HG02798 (cell line): Measurements from ENCODE around the gene ABR.
A peak's percentile ranks its signal among the peaks of the same experiment; 100 is the strongest.
"Not testable (repeated sequence)": the region's sequence is repeated elsewhere in the genome, so short reads cannot be mapped to it uniquely, and the experiment has no call there.

Experiments
- ATAC-seq: cut with Tn5 transposase; IDR thresholded peaks from one replicate; pipeline ENCODE4 v1.9.1; 2021; ENCODE audit warnings: mild to moderate bottlenecking; ENCODE audit not compliant: unreplicated experiment, poor library complexity

The ABR gene

DNA sequence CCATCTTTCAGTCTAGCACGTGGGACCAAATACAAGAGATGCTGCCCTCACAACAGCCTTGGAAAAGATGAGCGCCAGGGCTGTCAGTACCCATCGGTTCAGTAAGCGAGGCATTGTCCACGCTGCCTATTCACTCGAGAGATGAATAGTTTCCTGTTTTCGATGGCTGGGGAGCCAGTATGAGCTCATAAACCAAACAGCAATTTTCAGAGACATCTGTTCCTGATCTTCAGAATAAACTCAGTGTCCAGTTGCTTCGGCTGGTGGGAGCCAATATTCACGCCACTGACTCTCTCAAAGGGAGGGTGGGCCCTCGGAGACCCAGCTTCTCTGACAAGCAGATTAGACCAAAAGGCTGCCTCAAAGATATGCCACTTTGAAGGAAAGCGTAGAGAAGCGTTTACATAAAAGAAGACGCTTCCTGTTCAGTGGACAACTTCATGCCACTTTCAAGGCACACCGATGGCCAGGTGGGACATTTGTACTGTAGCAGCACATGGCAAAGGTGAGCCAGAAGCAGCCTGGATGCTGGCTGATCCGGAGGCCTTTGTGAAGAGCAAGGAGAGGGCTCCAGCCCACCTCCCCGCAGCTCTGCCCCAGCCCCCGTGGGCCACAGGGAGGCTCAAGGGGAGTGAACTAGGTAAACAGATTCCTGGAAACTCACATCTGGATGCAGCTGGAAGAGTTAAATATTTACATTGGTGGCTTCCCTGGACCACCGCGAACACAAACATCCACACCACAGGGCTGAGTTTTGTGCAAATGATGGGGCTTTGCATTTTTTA, 176.8 kb downstream of the ABR start:
- no peak for ATAC-seq

DNA sequence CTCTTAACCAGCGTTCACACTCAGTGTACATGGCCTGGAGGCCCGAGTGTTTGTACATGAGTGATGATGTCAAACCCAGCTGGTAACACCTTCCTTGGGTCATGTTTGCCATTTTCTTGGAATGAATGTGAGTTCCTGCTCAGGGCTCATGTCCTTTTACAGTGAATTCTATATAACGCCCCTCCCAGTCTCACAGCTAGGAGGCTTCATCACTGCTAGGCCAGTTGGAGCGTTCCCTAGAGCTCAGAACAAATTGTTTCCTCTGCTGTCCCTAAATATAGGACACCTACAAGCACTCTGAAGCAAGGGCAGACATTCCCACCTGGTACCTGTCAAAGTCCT, 177.4 kb downstream of the ABR start:
- ATAC-seq: no peak

- no peak for ATAC-seq
Observed at GRCh38 chr17:1001640-1002411, 178.0 kb downstream of the ABR start.

GRCh38 chr17:1000597-1001461, 179.0 kb downstream of the ABR start:
- ATAC-seq: no peak

GRCh38 chr17:998111-998510, 181.7 kb downstream of the ABR start:
- ATAC-seq: no peak

DNA sequence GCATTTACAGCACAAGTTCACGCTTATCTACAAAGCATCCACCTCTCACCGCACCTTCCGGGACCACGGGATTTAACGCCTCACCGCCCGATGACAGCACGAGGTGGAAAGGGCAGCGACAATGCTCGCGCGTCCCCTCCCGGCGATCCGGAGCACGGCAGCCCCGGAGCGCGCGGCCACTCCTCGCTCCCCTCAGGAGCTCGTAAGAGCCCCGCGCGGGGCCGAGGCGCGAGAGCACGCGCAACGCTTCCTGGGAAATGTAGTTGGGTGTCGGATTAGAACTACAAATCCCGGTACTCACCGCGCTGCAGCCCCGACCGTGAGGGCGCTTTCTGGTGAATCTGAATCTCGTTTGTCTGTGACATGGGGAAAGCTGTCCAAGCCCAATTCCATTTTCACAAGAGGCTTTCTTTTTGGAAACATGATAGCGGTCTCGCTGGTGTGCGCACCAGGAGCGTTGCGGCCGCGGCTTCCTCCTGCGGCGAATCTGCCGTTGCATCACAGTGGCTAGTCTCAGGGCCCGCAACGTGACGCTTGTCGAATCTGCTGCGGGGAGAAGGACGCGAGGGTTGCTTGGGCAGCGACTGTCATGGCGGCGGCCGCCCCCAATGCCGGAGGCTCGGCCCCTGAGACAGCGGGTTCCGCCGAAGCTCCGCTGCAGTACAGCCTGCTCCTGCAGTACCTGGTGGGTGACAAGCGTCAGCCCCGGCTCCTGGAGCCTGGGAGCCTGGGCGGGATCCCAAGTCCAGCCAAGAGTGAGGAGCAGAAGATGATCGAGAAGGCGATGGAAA, 183.0 kb downstream of the ABR start, which contains the start of gene TIMM22:
TIMM22 (plus strand) TSS at position 576 of the 791 bp plus-strand sequence; CDS start at position 590, 14 bp downstream.
- ATAC-seq: peak; percentile 91

DNA sequence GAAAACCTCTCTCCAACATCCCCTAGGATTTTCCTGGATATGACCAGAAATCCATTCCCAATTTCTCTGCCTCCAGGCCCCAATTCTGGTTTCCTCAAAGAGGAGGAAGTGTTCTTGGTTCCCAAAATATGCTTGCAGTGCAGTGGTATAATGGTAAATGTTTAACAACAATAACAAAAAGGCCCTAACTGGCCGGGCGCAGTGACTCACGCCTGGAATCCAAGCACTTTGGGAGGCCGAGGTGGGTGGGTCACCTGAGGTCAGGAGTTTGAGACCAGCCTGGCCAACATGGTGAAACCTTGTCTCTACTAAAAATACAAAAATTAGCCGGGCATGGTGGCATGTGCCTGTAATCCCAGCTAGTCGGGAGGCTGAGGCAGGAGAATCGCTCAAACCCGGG, 184.5 kb downstream of the ABR start:
- ATAC-seq: not testable (repeated sequence)

GRCh38 chr17:992933-993332, 186.8 kb downstream of the ABR start:
- ATAC-seq: no peak

- no peak for ATAC-seq
Observed at GRCh38 chr17:988561-988960, 191.2 kb downstream of the ABR start.

GRCh38 chr17:987931-988330, 191.8 kb downstream of the ABR start:
- no peak for ATAC-seq

DNA sequence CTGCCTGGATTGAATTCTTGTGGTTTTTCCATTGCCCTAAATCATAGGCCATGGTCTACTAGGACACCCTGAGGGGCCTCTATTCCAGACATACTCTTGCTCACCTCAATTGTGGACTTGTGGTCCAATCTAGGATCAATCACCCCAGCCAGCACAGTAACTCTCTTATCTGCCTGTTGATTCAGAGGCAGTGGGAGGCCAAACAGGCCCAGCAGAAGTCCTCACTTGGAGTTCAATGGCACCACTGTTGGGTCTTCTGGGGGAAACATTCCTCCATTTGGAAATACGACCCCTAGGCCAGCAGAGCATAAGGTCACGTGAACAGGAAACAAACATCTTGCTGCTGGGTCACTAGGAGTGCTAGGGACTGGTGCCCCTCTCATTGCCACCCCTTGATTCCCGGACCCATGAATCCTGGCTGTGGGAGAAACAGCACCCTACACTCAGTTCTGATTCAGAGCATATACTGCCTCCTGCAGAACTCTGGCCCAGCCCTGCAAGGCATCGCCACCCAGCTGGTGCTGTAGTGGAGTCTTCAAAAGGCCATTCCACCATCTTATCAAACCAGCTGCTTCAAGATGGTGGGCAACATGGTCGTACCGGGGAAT, 193.4 kb downstream of the ABR start:
- no peak for ATAC-seq

GRCh38 chr17:983921-984320, 195.9 kb downstream of the ABR start:
- no peak for ATAC-seq

DNA sequence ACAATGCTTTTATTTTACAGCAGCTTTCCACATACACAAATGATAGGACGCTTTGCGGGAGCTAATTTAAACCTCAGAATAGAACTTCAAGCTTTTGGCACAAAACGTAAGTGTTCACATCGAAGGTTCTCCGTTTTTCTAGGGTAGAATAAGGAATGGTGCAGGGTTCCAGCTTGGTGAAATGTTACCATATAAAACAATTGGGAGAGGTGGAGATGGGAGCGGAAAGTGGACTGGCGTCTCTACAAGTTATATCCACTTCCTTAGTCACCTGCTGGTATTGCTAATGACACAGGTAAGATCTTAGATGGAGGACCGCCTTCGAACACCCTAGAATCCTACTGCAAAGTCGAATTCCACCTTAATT, 198.5 kb downstream of the ABR start:
- no peak for ATAC-seq

- ATAC-seq: peak; percentile 47
Observed at GRCh38 chr17:980406-981291, 199.1 kb downstream of the ABR start.

- ATAC-seq: peak; percentile 75
Observed at GRCh38 chr17:979539-980405, 200.0 kb downstream of the ABR start, which contains the start of gene NXN. Gene NXN, minus strand, starts transcription at chr17:979776.

DNA sequence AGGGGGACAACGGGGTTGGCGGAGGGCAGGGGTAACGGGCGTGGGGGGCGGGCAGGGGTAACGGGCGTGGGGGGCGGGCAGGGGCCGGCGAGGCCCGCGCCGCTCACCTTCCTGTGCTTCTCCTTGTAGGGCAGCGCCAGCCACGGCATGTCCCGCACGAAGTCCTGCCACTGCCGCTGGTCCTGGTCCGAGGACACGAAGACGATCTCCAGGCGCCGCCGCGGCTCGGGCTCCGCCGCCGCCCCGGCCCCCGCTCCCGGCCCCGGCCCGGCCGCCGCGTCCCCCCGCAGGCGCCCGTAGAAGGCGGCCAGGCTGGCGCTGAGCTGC, 200.6 kb downstream of the ABR start:
- ATAC-seq: no peak

GRCh38 chr17:978103-979093, 201.4 kb downstream of the ABR start:
- ATAC-seq: no peak
